Upper lobe of left lung (tissue), 4 donors: ENCODE results near the gene MYO16.

Source experiments
- CTCF ChIP-seq, 6 experiments: fragments of 450-650 bp in 4 of 6; fragments of 200-600 bp in 2 of 6; sonication (generic) in 2 of 6; IDR thresholded peaks; one replicate each; pipeline ENCODE4 v1.5.1; 2016 to 2019; ENCODE audit warnings: antibody characterized with exemption in 6 of 6
- POLR2A ChIP-seq, 4 donors: fragments of 450-650 bp; IDR thresholded peaks; one replicate each; pipeline ENCODE4 v1.5.1; 2016 to 2017; ENCODE audit warnings: antibody characterized with exemption in 4 of 4, mild to moderate bottlenecking in 2 of 4
- POLR2AphosphoS5 ChIP-seq, 2 donors: sonication (generic); formaldehyde crosslinking; IDR thresholded peaks; one replicate each; pipeline ENCODE4 v1.5.1; 2017; ENCODE audit warnings: antibody characterized with exemption in 2 of 2

- TF ChIP-seq CTCF (IDR thresholded peaks at IDR 0.05), result no peak
- TF ChIP-seq POLR2A (IDR thresholded peaks at IDR 0.05), result no peak
- TF ChIP-seq POLR2AphosphoS5 (IDR thresholded peaks at IDR 0.05), result no peak
Observed at GRCh38 chr13:109135018-109135417, 505.6 kb downstream of the MYO16 start.
